HG02981 (cell line): Measurements from ENCODE around the gene TGM5.
A peak's percentile ranks its signal among the peaks of the same experiment; 100 is the strongest.
"Not testable (repeated sequence)": the region's sequence is repeated elsewhere in the genome, so short reads cannot be mapped to it uniquely, and the experiment has no call there.

Source experiments
- ATAC-seq: cut with Tn5 transposase; IDR thresholded peaks from one replicate; pipeline ENCODE4 v1.9.1; 2021; ENCODE audit warnings: mild to moderate bottlenecking, moderate library complexity; ENCODE audit not compliant: unreplicated experiment

Gene TGM5

GRCh38 chr15:43275740-43276562, 9.2 kb upstream of the TGM5 start:
- no peak for ATAC-seq

- ATAC-seq: no peak
Observed at GRCh38 chr15:43274136-43274535, 7.4 kb upstream of the TGM5 start.

- ATAC-seq: no peak
Observed at GRCh38 chr15:43273243-43273642, 6.5 kb upstream of the TGM5 start.

- not testable (repeated sequence) for ATAC-seq
Observed at GRCh38 chr15:43271908-43272307, 5.2 kb upstream of the TGM5 start.

- no peak for ATAC-seq
Observed at GRCh38 chr15:43270676-43271306, 4.1 kb upstream of the TGM5 start.

- ATAC-seq: no peak
Observed at GRCh38 chr15:43270113-43270665, 3.5 kb upstream of the TGM5 start.

GRCh38 chr15:43268111-43269105, 1.7 kb upstream of the TGM5 start:
- ATAC-seq: no peak

- no peak for ATAC-seq
Observed at GRCh38 chr15:43267439-43267838, 711 bp upstream of the TGM5 start.

- no peak for ATAC-seq
Observed at GRCh38 chr15:43266386-43266785, 342 bp downstream of the TGM5 start.

GRCh38 chr15:43260011-43260615, 6.6 kb downstream of the TGM5 start:
- ATAC-seq: no peak

- ATAC-seq: no peak
Observed at GRCh38 chr15:43258781-43259180, 7.9 kb downstream of the TGM5 start.

GRCh38 chr15:43256341-43256740, 10.4 kb downstream of the TGM5 start:
- ATAC-seq: no peak

- ATAC-seq: no peak
Observed at GRCh38 chr15:43255376-43255775, 11.4 kb downstream of the TGM5 start.

GRCh38 chr15:43253431-43254403, 13.0 kb downstream of the TGM5 start:
- peak; percentile 43 for ATAC-seq

GRCh38 chr15:43251871-43252250, 14.9 kb downstream of the TGM5 start:
- ATAC-seq: no peak

GRCh38 chr15:43251185-43251870, 15.4 kb downstream of the TGM5 start:
- ATAC-seq: no peak

GRCh38 chr15:43250785-43251184, 15.9 kb downstream of the TGM5 start:
- no peak for ATAC-seq

GRCh38 chr15:43249699-43250203, 17.0 kb downstream of the TGM5 start:
- peak; percentile 46 for ATAC-seq

- peak; percentile 16 for ATAC-seq
Observed at GRCh38 chr15:43249236-43249635, 17.5 kb downstream of the TGM5 start.
